Mucosa of rectum (tissue), 2 donors: ENCODE measurements around the gene PSMB10.
"Not testable (repeated sequence)": the region's sequence is repeated elsewhere in the genome, so short reads cannot be mapped to it uniquely, and the experiment has no call there.

ENCODE experiments used
- H3K27ac ChIP-seq, 2 donors: one replicate each; pipeline ENCODE4 v1.7.0; 2013; ENCODE audit warnings: inconsistent platforms in 2 of 2, low read depth in 2 of 2, low read length in 2 of 2
- H3K27me3 ChIP-seq, 2 donors: one replicate each; pipeline ENCODE4 v1.7.0; 2013; ENCODE audit warnings: low read length in 2 of 2; ENCODE audit not compliant: control insufficient read depth in 2 of 2, insufficient read depth in 2 of 2
- H3K36me3 ChIP-seq, 2 donors: one replicate each; pipeline ENCODE4 v1.7.0; 2013; ENCODE audit warnings: low read length in 2 of 2; ENCODE audit not compliant: control insufficient read depth in 2 of 2, insufficient read depth in 2 of 2
- H3K4me1 ChIP-seq, 2 donors: one replicate each; pipeline ENCODE4 v1.7.0; 2013; ENCODE audit warnings: low read length in 2 of 2, mild to moderate bottlenecking in 1 of 2; ENCODE audit not compliant: control insufficient read depth in 2 of 2, insufficient read depth in 2 of 2
- H3K4me3 ChIP-seq, 2 donors: one replicate each; pipeline ENCODE4 v1.7.0; 2013; ENCODE audit warnings: low read length in 2 of 2
- H3K9ac ChIP-seq, 2 donors: one replicate each; pipeline ENCODE4 v1.7.0; 2013; ENCODE audit warnings: low read length in 2 of 2, low read depth in 1 of 2, mild to moderate bottlenecking in 1 of 2
- H3K9me3 ChIP-seq, 2 donors: one replicate each; pipeline ENCODE4 v1.7.0; 2013; ENCODE audit warnings: low read length in 2 of 2; ENCODE audit not compliant: control insufficient read depth in 2 of 2
- donor health status: healthy.
- donor health status: Normal muscosa, but diverticular disease.

PSMB10 gene

DNA sequence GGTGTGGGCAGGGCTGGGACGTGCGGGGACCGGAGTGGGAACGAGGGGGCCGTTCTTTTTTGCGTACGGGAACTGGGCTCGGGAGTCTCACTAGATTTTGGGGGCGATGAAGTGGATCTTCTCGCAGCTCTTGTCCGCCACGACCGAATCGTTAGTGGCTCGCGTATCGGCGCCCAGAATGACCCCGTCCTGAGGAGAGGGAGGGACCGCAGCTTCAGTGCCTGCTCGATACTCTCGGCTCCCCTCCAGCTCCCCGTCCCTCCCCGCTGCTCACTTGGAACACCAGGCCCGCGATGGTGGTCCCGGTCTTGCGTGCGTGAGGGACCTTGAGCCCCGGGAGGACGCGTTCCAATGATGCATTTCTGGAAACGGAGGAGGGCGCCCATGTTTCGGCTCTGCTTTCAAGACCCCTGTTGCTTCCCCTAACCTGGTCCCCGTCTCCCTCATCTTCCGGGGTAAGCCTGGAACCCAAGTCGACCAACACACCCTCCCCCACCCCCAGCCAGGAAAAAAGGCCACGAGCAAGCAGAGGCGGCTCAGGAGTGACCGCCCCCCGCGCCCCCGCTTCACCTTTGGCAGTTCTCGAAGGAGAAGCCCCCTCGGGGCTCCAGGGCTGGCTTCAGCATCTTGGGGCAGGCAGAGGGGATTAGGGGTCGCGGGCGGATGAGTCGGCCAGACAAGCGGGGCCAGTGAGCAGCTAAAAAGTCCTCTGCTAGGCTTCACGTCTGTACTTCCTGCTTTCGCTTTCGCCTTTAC lies at the start of gene PSMB10:
Gene PSMB10, minus strand, starts transcription at position 727 of the 756 bp plus-strand sequence. Its CDS starts 101 bp downstream, at position 626.
- H3K4me1 ChIP-seq: peaks cover 23 to 26% of the 10 kb centered on the region in 2 donors
- H3K4me3 ChIP-seq: peak within 1 kb of the TSS; percentile 95 to 99
- peak within 1 kb of the TSS; percentile 98 for H3K9ac ChIP-seq
- H3K27ac ChIP-seq: peak within 1 kb of the TSS; percentile 94 to 96
- H3K36me3 ChIP-seq: peaks cover 17 to 31% of the 10 kb centered on the region in 2 donors
- H3K9me3 ChIP-seq: no peaks in the 10 kb centered on the region
- no peaks in the 10 kb centered on the region for H3K27me3 ChIP-seq

DNA sequence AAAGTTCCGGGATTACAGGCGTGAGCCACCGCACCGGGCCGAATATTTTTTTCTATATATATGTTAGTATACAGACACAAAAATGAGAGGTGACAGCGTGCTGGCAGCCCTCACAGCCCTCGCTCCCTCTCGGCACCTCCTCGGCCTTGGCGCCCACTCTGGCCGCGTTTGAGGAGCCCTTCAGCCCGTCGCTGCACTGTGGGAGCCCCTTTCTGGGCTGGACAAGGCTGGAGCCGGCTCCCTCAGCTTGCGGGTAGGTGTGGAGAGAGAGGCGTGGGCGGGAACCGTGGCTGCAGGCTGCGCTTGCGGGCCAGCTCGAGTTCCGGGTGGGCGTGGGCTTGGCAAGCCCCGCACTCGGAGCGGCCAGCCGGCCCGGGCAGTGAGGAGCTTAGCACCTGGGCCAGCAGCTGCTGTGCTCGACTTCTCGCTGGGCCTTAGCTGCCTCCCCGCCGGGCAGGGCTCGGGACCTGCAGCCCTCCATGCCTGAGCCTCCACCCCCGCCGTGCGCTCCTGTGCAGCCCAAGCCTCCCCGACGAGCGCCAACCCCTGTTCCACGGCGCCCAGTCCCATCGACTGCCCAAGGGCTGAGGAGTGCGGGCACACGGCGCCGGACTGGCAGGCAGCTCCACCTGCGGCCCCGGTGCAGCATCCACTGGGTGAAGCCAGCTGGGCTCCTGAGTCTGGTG lies 45.5 kb upstream of the PSMB10 start:
- Histone ChIP-seq H3K27me3 (no peaks in the 10 kb centered on the region), H3K4me3 (no peak overlapping the region), H3K4me1 (peaks cover 0 to 13% of the 10 kb centered on the region in 2 donors), H3K36me3 (no peaks in the 10 kb centered on the region), H3K9me3 (no peaks in the 10 kb centered on the region), H3K9ac (no peak overlapping the region), H3K27ac (no peak overlapping the region)

DNA sequence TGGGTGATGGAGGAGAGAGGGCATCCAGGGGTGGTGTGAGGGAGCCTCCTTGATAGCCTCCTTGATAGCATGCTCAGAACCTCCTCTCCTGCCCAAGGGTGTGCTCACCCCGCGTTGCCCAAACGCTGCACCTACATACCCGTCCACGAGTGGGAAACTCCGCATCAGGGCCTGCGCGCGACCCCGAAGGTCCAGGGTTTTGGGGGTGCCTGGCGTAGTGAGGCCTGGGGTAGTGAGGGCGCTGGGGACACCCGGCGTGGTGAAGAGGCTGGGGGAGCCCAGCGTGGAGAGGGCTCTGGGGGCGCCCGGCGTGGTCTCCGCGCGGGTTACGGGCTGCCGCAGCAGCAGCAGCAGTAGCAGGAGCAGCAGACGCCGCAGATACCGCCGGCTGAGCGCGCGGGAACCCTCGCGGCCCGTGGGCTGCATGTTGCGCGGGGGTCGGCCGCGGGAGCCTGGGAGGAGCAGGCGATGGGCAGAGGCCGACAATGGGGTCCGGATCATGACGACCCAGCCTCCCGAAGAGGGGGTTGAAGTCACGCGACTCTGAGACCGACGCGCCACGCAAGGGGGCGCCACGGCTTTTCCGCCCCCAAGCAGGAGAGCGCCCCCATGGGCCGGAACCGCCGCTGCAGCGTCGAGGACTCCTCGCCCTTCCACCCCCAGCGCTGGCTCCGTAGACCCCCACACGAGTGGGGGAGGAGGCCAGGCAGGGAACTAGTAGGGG lies 43.5 kb upstream of the PSMB10 start, which contains the start of gene DPEP3:
Gene DPEP3, minus strand, starts transcription at position 545 of the 724 bp plus-strand sequence. Its CDS starts 119 bp downstream, at position 426.
- no peak within 1 kb of the TSS for H3K9ac ChIP-seq
- H3K4me3 ChIP-seq: no peak within 1 kb of the TSS
- H3K36me3 ChIP-seq: no peaks in the 10 kb centered on the region
- H3K27me3 ChIP-seq: no peaks in the 10 kb centered on the region
- no peaks in the 10 kb centered on the region for H3K9me3 ChIP-seq
- no peak within 1 kb of the TSS for H3K27ac ChIP-seq
- H3K4me1 ChIP-seq: peaks cover 0 to 10% of the 10 kb centered on the region in 2 donors

DNA sequence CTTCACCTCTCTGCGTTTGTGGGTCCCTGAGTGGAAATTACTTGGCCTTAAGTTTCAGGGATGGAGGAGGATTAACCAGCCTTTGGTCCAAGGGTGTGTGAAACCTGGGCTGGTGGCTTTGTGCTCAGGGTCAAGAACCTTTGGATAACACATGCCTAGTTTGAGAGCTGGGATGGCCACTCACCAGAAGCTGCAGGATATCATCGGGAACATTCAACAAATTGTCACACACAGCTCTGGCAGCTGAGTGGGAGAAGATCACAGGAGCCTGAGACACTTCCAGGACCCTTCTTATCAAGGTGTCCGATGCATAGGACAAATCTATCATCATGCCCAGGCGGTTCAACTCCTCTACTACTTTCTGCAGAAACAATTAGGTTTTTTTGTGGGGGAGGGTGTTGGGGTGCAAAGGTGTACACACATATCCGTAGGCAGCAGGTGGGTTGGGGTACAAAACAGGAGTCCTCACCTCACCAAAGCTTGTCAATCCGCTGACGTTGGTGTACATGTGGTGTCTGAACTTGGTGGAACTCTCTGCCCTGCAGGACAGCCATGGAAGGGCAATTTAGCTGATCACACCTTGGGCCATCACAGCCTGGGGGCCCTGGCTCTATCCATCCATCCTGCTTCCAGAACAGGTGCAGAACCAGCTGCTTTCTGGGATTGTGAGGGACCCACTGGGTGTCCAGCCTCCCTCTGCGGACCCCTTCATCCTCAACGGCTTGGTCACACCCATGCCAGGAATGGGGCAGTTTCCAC lies 41.0 kb upstream of the PSMB10 start:
- no peak overlapping the region for H3K4me3 ChIP-seq
- H3K27me3 ChIP-seq: no peaks in the 10 kb centered on the region
- H3K9me3 ChIP-seq: no peaks in the 10 kb centered on the region
- no peak overlapping the region for H3K9ac ChIP-seq
- no peak overlapping the region for H3K27ac ChIP-seq
- no peaks in the 10 kb centered on the region for H3K36me3 ChIP-seq
- H3K4me1 ChIP-seq: no peaks in the 10 kb centered on the region

DNA sequence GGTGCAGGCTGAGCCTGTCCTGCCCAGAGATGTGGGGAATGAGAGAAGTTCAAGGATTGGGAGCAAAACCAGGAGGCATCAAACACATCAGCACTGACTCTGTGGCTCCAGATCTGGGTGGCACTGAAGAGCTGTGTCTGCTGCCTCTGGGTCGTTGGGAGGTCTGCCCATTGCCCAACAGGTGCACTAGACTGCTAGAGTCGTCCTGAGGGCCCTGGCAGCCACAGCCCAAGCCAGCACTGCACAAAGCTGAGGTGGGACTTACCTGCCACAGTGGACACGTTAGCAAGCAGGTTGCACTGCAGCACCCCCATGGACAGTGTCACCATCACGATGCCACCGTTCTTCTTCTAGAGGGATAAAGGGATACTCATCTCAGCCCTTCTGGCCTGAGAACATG lies 40.4 kb upstream of the PSMB10 start:
- no peaks in the 10 kb centered on the region for H3K4me1 ChIP-seq
- H3K27me3 ChIP-seq: no peaks in the 10 kb centered on the region
- H3K9ac ChIP-seq: no peak overlapping the region
- H3K36me3 ChIP-seq: no peaks in the 10 kb centered on the region
- H3K4me3 ChIP-seq: no peak overlapping the region
- H3K9me3 ChIP-seq: no peaks in the 10 kb centered on the region
- no peak overlapping the region for H3K27ac ChIP-seq

DNA sequence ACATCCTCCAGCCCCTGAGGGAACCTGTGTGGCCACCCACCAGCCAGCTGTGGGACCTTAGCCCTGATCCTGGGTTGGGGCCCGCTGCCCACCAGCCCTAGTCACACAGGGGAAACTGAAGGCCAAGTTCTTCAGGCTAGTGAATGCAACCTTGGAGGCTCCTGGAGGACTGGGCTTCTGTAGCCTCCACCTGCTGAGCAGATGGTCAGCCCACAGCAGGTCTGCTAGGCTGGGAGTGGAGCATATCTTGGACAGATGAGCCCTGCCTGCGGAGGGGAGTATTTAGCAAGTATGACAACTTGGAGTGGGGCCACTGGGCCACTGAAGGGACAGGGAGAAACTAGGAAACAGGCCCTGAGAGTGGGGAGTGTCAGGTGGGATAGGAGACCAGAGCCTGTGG lies 39.6 kb upstream of the PSMB10 start:
- no peak overlapping the region for H3K4me3 ChIP-seq
- H3K9ac ChIP-seq: no peak overlapping the region
- no peaks in the 10 kb centered on the region for H3K9me3 ChIP-seq
- no peaks in the 10 kb centered on the region for H3K4me1 ChIP-seq
- no peaks in the 10 kb centered on the region for H3K27me3 ChIP-seq
- no peak overlapping the region for H3K27ac ChIP-seq
- no peaks in the 10 kb centered on the region for H3K36me3 ChIP-seq

DNA sequence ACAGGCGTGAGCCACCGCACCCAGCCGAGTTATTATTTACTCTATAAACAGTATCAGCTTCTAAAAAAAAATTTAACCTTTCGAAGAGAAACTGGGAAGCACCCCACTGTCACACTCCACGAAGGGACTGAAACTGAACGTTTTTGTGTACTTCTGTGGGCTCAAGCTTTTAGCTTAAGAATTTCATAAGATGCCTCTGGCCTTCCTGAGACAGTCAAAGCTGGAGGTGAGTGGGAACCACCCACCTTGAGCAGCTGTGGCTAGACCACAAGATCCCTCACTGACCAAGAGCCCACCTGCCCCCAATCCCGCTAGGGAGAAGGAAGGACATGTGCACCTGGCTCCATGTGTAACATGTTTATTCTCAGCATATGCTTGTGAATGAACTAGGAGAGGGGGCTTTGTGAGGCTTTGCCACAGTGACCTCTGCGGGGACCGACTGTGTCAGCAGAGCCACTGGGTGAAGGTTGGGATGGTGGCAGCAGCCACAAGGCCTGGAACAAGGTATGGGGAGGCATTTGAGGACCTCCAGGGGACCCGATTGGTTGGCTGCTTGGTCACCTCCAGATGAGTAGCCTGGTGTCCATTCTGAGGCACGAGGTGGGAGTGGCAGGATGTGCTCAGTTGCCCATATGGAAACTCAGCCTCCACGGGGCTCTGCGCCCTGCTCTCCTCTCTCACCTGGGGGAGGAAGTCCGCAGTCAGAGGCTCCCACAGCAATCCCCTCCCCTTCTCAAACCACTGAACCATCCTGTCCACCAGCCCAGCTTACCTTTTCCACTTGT lies 38.9 kb upstream of the PSMB10 start:
- Histone ChIP-seq H3K4me3 (no peak overlapping the region), H3K27me3 (no peaks in the 10 kb centered on the region), H3K27ac (peak overlapping the region in 1 of 2 donors; percentile 56), H3K9me3 (no peaks in the 10 kb centered on the region), H3K4me1 (no peaks in the 10 kb centered on the region), H3K9ac (no peak overlapping the region), H3K36me3 (no peaks in the 10 kb centered on the region)

DNA sequence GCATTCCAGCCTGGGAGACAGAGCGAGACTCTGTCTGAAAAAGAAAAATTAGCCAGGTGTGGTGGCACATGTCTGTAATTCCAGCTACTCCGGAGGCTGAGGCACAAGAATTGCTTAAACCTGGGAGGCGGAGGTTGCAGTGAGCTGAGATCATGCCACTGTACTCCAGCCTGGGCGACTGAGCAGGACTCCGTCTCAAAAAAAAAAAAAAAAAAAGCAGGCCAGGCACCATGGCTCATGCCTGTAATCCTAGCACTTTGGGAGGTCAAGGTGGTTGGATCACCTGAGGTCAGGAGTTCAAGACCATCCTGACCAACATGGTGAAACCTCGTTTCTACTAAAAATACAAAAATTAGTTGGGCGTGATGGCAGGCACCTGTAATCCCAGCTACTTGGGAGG lies 35.6 kb upstream of the PSMB10 start:
- not testable (repeated sequence) for H3K4me3 ChIP-seq, H3K9me3 ChIP-seq, H3K27ac ChIP-seq, H3K36me3 ChIP-seq, H3K4me1 ChIP-seq, H3K9ac ChIP-seq, H3K27me3 ChIP-seq

DNA sequence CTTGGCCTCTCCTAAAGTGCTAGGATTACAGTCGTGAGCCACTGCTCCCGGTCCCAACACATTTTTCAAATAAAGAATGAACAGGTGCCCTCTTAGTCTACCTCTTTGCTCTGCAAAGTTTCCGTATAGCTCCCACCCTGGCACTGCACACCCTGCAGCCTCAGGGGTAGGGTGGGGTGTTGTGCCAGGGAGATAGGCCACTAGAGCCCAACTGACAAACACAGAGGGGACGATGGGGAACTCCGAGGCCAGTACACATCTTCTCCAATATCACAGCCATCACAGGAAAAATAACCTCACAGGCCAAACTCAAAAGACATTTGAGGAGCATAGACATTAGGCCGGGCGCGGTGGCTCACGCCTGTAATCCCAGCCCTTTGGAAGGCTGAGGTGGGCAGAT lies 34.5 kb upstream of the PSMB10 start:
- no peak overlapping the region for H3K9ac ChIP-seq
- H3K27me3 ChIP-seq: peaks cover 2 to 4% of the 10 kb centered on the region in 2 donors
- no peak overlapping the region for H3K4me3 ChIP-seq
- H3K36me3 ChIP-seq: no peaks in the 10 kb centered on the region
- peaks cover 11 to 13% of the 10 kb centered on the region in 2 donors for H3K4me1 ChIP-seq
- H3K9me3 ChIP-seq: no peaks in the 10 kb centered on the region
- H3K27ac ChIP-seq: no peak overlapping the region
